RWPE2 (cell line): ENCODE results near the gene FAM20C.

ENCODE experiments used
- ATAC-seq: fragments of 200-7000 bp; cut with Tn5 transposase; 3 replicates; pipeline ENCODE4 v1.9.1; 2021; ENCODE audit warnings: low read depth
- DNase-seq: peaks from one replicate; pipeline ENCODE4 v3.0.0-alpha.2; 2020; ENCODE audit warnings: low spot score
- H3K27ac ChIP-seq: fragments of 450-650 bp; 2 replicates; pipeline ENCODE4 v1.5.1; 2017; ENCODE audit warnings: mild to moderate bottlenecking; ENCODE audit not compliant: poor library complexity, severe bottlenecking
- H3K27me3 ChIP-seq: fragments of 250-450 bp; sonication (Bioruptor Pico); 2 replicates; pipeline ENCODE4 v1.5.1; 2021; ENCODE audit warnings: mild to moderate bottlenecking, moderate library complexity; ENCODE audit not compliant: insufficient read depth, poor library complexity, severe bottlenecking
- H3K36me3 ChIP-seq: fragments of 250-450 bp; sonication (Bioruptor Pico); 2 replicates; pipeline ENCODE4 v1.5.1; 2020; ENCODE audit warnings: low read depth, mild to moderate bottlenecking, moderate library complexity
- H3K4me1 ChIP-seq: fragments of 250-450 bp; sonication (Bioruptor Pico); 2 replicates; pipeline ENCODE4 v1.5.1; 2021; ENCODE audit warnings: mild to moderate bottlenecking, moderate library complexity; ENCODE audit not compliant: insufficient read depth, poor library complexity, severe bottlenecking
- H3K4me3 ChIP-seq: fragments of 250-450 bp; sonication (Bioruptor Pico); 2 replicates; pipeline ENCODE4 v1.5.1; 2021; ENCODE audit warnings: mild to moderate bottlenecking, moderate library complexity; ENCODE audit not compliant: severe bottlenecking
- H3K9me3 ChIP-seq: fragments of 250-450 bp; sonication (Bioruptor Pico); 2 replicates; pipeline ENCODE4 v1.5.1; 2021; ENCODE audit warnings: mild to moderate bottlenecking, moderate library complexity; ENCODE audit not compliant: severe bottlenecking
- CTCF ChIP-seq: fragments of 450-650 bp; IDR thresholded peaks from one replicate; pipeline ENCODE4 v1.5.1; 2017; ENCODE audit warnings: mild to moderate bottlenecking, moderate library complexity; ENCODE audit not compliant: poor library complexity, severe bottlenecking

The FAM20C gene

GRCh38 chr7:208816-209215 lies 16.4 kb downstream of the FAM20C start:
- H3K27ac ChIP-seq, result no peak overlapping the region
- ATAC-seq, result no peak
- H3K27me3 ChIP-seq, result no peaks in the 10 kb centered on the region
- H3K4me1 ChIP-seq, result no peaks in the 10 kb centered on the region
- peaks cover 45% of the 10 kb centered on the region for H3K36me3 ChIP-seq
- no peak overlapping the region for H3K4me3 ChIP-seq
- no peaks in the 10 kb centered on the region for H3K9me3 ChIP-seq
- no peak for TF ChIP-seq CTCF
- no peak for DNase-seq

- DNase-seq, result no peak
- Histone ChIP-seq H3K27me3 (no peaks in the 10 kb centered on the region), H3K4me3 (no peak overlapping the region), H3K4me1 (peaks cover 4% of the 10 kb centered on the region), H3K27ac (no peak overlapping the region), H3K9me3 (no peaks in the 10 kb centered on the region), H3K36me3 (peaks cover 47% of the 10 kb centered on the region)
- TF ChIP-seq CTCF, result no peak
- ATAC-seq, result no peak
Observed at GRCh38 chr7:209416-209815, 17.0 kb downstream of the FAM20C start.

- peaks cover 44% of the 10 kb centered on the region for H3K36me3 ChIP-seq
- no peaks in the 10 kb centered on the region for H3K27me3 ChIP-seq
- no peaks in the 10 kb centered on the region for H3K9me3 ChIP-seq
- TF ChIP-seq CTCF, result no peak
- DNase-seq (no peak), ATAC-seq (no peak)
- no peak overlapping the region for H3K27ac ChIP-seq
- peaks cover 9% of the 10 kb centered on the region for H3K4me1 ChIP-seq
- no peak overlapping the region for H3K4me3 ChIP-seq
Observed at GRCh38 chr7:209906-210305, 17.5 kb downstream of the FAM20C start.

GRCh38 chr7:210401-210925 lies 18.1 kb downstream of the FAM20C start:
- no peak for DNase-seq
- H3K4me1 ChIP-seq, result peaks cover 9% of the 10 kb centered on the region
- peaks cover 41% of the 10 kb centered on the region for H3K36me3 ChIP-seq
- no peak for ATAC-seq
- no peak for TF ChIP-seq CTCF
- no peak overlapping the region for H3K4me3 ChIP-seq
- H3K9me3 ChIP-seq, result no peaks in the 10 kb centered on the region
- H3K27me3 ChIP-seq, result no peaks in the 10 kb centered on the region
- H3K27ac ChIP-seq, result no peak overlapping the region

GRCh38 chr7:211033-211714 lies 18.8 kb downstream of the FAM20C start:
- DNase-seq (no peak), ATAC-seq (no peak)
- no peak overlapping the region for H3K4me3 ChIP-seq
- no peak overlapping the region for H3K27ac ChIP-seq
- no peak for TF ChIP-seq CTCF
- no peaks in the 10 kb centered on the region for H3K9me3 ChIP-seq
- H3K27me3 ChIP-seq, result no peaks in the 10 kb centered on the region
- peaks cover 34% of the 10 kb centered on the region for H3K36me3 ChIP-seq
- peaks cover 9% of the 10 kb centered on the region for H3K4me1 ChIP-seq
